ENCODE results near the gene CISD3. TPM values are rescaled to one million over a fixed set of nuclear protein-coding genes. Genes with fewer than 3 reads are reported as not detected.

CISD3 gene
- total and polyA plus RNA-seq, 4 donors: 4.5 to 152 (median 37.3) TPM

GRCh38 chr17:38735161-38735997, 5.2 kb downstream of the CISD3 start:
- Histone ChIP-seq H3K27ac (ENCODE audit: low read depth in 1 of 2, low read length in 2 of 2) (no peak overlapping the region), H3K4me3 (ENCODE audit: low read depth in 1 of 3, low read length in 3 of 3) (no peak overlapping the region), H3K4me1 (ENCODE audit: control insufficient read depth in 4 of 4, insufficient read depth in 4 of 4, low read length in 3 of 4) (peaks cover 11 to 35% (median 24%) of the 10 kb centered on the region in 4 donors), H3K36me3 (ENCODE audit: control insufficient read depth in 4 of 4, insufficient read depth in 3 of 4, low read depth in 1 of 4, low read length in 3 of 4) (peaks cover 0 to 2% (median under 1%) of the 10 kb centered on the region in 4 donors), H3K9ac (ENCODE audit: low read depth in 1 of 2, low read length in 2 of 2) (no peak overlapping the region), H3K9me3 (ENCODE audit: control insufficient read depth in 4 of 4, low read length in 3 of 4) (no peaks in the 10 kb centered on the region), H3K27me3 (ENCODE audit: control insufficient read depth in 4 of 4, insufficient read depth in 4 of 4, low read length in 3 of 4) (no peaks in the 10 kb centered on the region)
- peak; percentile 76 for DNase-seq (ENCODE audit: low spot score)
- WGBS: 49% methylated on average over 23 of the region's 23 CpGs
- TF ChIP-seq RAD21 (IDR thresholded peaks at IDR 0.05) (peak; percentile 72 to 81), SP1 (IDR thresholded peaks at IDR 0.05) (no peak), REST (IDR thresholded peaks at IDR 0.05) (no peak), HNF4G (IDR thresholded peaks at IDR 0.05) (no peak), NR2F2 (IDR thresholded peaks at IDR 0.05) (no peak), ATF3 (IDR thresholded peaks at IDR 0.05) (no peak), FOXA1 (IDR thresholded peaks at IDR 0.05) (no peak), EGR1 (IDR thresholded peaks at IDR 0.05; ENCODE audit: low read depth in 2 of 2) (no peak), YY1 (IDR thresholded peaks at IDR 0.05) (no peak), JUND (IDR thresholded peaks at IDR 0.05) (no peak), HNF4A (conservative IDR thresholded peaks at IDR 0.05) (no peak), GABPA (IDR thresholded peaks at IDR 0.05 in 1 of 2, conservative IDR thresholded peaks at IDR 0.05 in 1 of 2) (no peak), ZBTB33 (IDR thresholded peaks at IDR 0.05) (no peak), FOXA2 (IDR thresholded peaks at IDR 0.05) (no peak)
- TF ChIP-seq, protein P1, sequence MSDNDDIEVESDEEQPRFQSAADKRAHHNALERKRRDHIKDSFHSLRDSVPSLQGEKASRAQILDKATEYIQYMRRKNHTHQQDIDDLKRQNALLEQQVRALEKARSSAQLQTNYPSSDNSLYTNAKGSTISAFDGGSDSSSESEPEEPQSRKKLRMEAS (IDR thresholded peaks at IDR 0.05): no peak
- TF ChIP-seq, protein P2, sequence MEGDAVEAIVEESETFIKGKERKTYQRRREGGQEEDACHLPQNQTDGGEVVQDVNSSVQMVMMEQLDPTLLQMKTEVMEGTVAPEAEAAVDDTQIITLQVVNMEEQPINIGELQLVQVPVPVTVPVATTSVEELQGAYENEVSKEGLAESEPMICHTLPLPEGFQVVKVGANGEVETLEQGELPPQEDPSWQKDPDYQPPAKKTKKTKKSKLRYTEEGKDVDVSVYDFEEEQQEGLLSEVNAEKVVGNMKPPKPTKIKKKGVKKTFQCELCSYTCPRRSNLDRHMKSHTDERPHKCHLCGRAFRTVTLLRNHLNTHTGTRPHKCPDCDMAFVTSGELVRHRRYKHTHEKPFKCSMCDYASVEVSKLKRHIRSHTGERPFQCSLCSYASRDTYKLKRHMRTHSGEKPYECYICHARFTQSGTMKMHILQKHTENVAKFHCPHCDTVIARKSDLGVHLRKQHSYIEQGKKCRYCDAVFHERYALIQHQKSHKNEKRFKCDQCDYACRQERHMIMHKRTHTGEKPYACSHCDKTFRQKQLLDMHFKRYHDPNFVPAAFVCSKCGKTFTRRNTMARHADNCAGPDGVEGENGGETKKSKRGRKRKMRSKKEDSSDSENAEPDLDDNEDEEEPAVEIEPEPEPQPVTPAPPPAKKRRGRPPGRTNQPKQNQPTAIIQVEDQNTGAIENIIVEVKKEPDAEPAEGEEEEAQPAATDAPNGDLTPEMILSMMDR (IDR thresholded peaks at IDR 0.05; ENCODE audit: low read depth, low read length, missing input control): peak; percentile 77

Measured in liver (tissue), 9 donors.